Measurements from ENCODE around the gene SPO11. TPM values are rescaled to one million over a fixed set of nuclear protein-coding genes. Genes with fewer than 3 reads are reported as not detected.

Gene SPO11
- total and polyA plus RNA-seq, 2 experiments from 2014 or later = not detected

GRCh38 chr20:57383447-57384347, 54.1 kb downstream of the SPO11 start (continued):
- TF ChIP-seq ZNF462 (CRISPR knock-in tag; IDR thresholded peaks at IDR 0.05) = no peak
- no peak for TF ChIP-seq JUNB (IDR thresholded peaks at IDR 0.05; ENCODE audit: unreplicated experiment)

- Histone ChIP-seq H3K4me3 (no peak overlapping the region), H3K27ac (ENCODE audit: low read depth) (no peak overlapping the region), H3K36me3 (ENCODE audit: insufficient read depth) (no peaks in the 10 kb centered on the region), H3K9me2 (ENCODE audit: insufficient read depth) (no peaks in the 10 kb centered on the region), H3F3A (replicated peaks; ENCODE audit: low read depth) (no peaks in the 10 kb centered on the region), H4K20me1 (replicated peaks; ENCODE audit: insufficient read depth) (peaks cover 2% of the 10 kb centered on the region), H3K4me1 (ENCODE audit: insufficient read depth) (0 out of 2 replicates have a peak, but pooled peaks cover under 1% of the 10 kb centered on the region), H3K4me2 (no peak overlapping the region), H3K27me3 (ENCODE audit: insufficient read depth) (no peaks in the 10 kb centered on the region), H3K79me2 (replicated peaks; ENCODE audit: insufficient read depth) (no peaks in the 10 kb centered on the region), H2AFZ (no peak overlapping the region)
- DNase-seq (ENCODE audit: low spot score) (no peak), ATAC-seq (no peak)
- Mint-ChIP-seq H3K4me3 (no peak overlapping the region), H3K27ac (peak overlapping the region; percentile 36; the same call in 1 of the 2 replicates), H3K9me3 (no peaks in the 10 kb centered on the region), H3K4me1 (peaks cover 3% of the 10 kb centered on the region), H3K27me3 (ENCODE audit: insufficient read depth, low read depth, poor library complexity) (peaks cover 4% of the 10 kb centered on the region), H3K36me3 (ENCODE audit: low read depth) (peaks cover 10% of the 10 kb centered on the region)
- no peak for TF ChIP-seq STAT1 (IDR thresholded peaks at IDR 0.05; ENCODE audit: unreplicated experiment)
- no peak for TF ChIP-seq ZNF462 (CRISPR knock-in tag; IDR thresholded peaks at IDR 0.05)
- no peak for TF ChIP-seq EZH2 (IDR thresholded peaks at IDR 0.05; ENCODE audit: low read depth, unreplicated experiment)
- TF ChIP-seq ZNF114 (CRISPR knock-in tag; IDR thresholded peaks at IDR 0.05) = no peak
- TF ChIP-seq CREB1 (CRISPR knock-in tag; IDR thresholded peaks at IDR 0.05; ENCODE audit: low read depth) = no peak
- TF ChIP-seq JUNB (IDR thresholded peaks at IDR 0.05; ENCODE audit: unreplicated experiment) = no peak
- TF ChIP-seq ETS1 (IDR thresholded peaks at IDR 0.05) = no peak
Measured at GRCh38 chr20:57384486-57384885, 54.9 kb downstream of the SPO11 start.

Measured in GM23338 (cell line).